Measurements from ENCODE around the gene SIGLEC15. TPM values are rescaled to one million over a fixed set of nuclear protein-coding genes. Genes with fewer than 3 reads are reported as not detected.
A peak's percentile ranks its signal among the peaks of the same experiment; 100 is the strongest.

Gene SIGLEC15
- polyA plus RNA-seq, 4 donors: 0.90 to 8.6 (median 1.8) TPM

DNA sequence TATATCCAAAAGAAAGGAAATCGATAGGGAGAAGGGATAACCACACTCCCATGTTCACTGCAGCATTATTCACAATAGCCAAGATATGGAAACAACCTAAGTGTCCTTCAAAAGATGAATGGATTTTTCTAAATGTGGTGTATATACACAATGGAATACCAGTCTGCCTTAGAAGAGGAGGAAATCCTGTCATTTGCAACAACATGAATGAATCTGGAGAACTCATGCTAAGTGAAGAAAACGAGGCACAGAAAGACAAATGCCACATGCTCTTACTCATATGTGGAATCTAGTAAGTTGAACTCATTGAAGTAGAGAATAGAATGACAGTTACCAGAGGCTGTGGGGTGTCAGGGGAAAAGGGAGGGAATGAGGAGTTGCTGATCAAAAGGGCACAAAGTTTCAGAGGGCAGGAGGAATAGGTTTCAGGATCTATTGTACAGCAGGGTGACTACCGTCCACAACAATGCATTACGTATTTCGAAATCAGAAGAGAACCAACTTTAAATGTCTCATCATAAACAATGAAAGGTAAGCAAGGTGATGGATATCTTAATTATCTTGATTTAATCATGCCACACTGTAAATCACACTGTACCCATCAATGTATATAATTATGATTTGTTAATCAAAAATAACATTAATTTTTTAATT lies 46.1 kb downstream of the SIGLEC15 start:
- no peak overlapping the region for H3K4me3 ChIP-seq (ENCODE audit: low read depth in 1 of 3, low read length in 3 of 3)
- no peak overlapping the region for H3K27ac ChIP-seq (ENCODE audit: low read depth in 1 of 3, low read length in 2 of 3)
- no peaks in the 10 kb centered on the region for H3K9me3 ChIP-seq (ENCODE audit: control insufficient read depth in 2 of 2, insufficient read depth in 1 of 2, low read depth in 1 of 2, low read length in 1 of 2)
- DNase-seq (no peak), FAIRE-seq (no peak)
- WGBS, 3 donors: 84 to 90% (median 87%) methylated on average over 5 of the region's 5 CpGs
- H3K36me3 ChIP-seq (ENCODE audit: control insufficient read depth in 3 of 3, insufficient read depth in 2 of 3, low read depth in 1 of 3, low read length in 3 of 3): peaks cover 2 to 32% (median 15%) of the 10 kb centered on the region in 3 donors
- H3K27me3 ChIP-seq (ENCODE audit: control insufficient read depth in 3 of 3, insufficient read depth in 3 of 3, low read length in 3 of 3): no peaks in the 10 kb centered on the region
- H3K4me1 ChIP-seq (ENCODE audit: control insufficient read depth in 3 of 3, insufficient read depth in 2 of 3, low read depth in 1 of 3, low read length in 2 of 3): no peaks in the 10 kb centered on the region

DNA sequence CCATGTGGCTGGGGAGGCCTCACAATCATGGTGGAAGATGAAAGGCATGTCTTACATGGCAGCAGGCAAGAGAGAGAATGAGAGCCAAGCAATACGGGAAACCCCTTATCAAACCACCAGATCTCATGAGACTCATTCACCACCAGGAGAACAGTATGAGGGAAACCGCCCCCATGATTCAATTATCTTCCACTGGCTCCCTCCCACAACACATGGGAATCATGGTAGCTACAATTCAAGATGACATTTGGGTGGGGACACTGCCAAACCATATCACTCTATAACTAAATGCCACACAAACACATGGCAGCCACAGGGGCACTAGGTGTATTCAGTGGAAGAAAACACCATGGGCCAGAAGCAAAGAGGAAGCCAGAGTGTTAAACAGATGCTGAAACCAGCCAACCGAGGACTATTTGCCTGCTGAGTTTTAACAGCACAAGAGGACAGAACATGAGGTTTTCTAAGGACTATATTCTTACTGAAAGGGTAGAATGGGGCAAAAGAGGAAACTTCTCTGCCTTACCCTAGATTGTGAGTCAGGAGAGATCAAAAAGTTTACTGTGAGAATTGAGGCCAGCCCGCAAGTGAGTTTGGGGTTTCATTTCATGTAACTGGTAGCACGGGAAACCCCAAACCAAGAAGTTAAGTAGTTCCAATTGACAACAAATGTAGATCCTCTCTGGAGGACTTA lies 49.2 kb downstream of the SIGLEC15 start:
- DNase-seq (peak in 1 of 2 donors; percentile 42), FAIRE-seq (no peak)
- Histone ChIP-seq H3K36me3 (ENCODE audit: control insufficient read depth in 3 of 3, insufficient read depth in 2 of 3, low read depth in 1 of 3, low read length in 3 of 3) (peaks cover 2 to 29% (median 10%) of the 10 kb centered on the region in 3 donors), H3K4me1 (ENCODE audit: control insufficient read depth in 3 of 3, insufficient read depth in 2 of 3, low read depth in 1 of 3, low read length in 2 of 3) (no peaks in the 10 kb centered on the region), H3K4me3 (ENCODE audit: low read depth in 1 of 3, low read length in 3 of 3) (no peak overlapping the region), H3K27ac (ENCODE audit: low read depth in 1 of 3, low read length in 2 of 3) (peak overlapping the region in 1 of 3 donors; percentile 12), H3K9me3 (ENCODE audit: control insufficient read depth in 2 of 2, insufficient read depth in 1 of 2, low read depth in 1 of 2, low read length in 1 of 2) (no peaks in the 10 kb centered on the region), H3K27me3 (ENCODE audit: control insufficient read depth in 3 of 3, insufficient read depth in 3 of 3, low read length in 3 of 3) (no peaks in the 10 kb centered on the region)
- 70 to 85% (median 75%) methylated on average over 5 of the region's 5 CpGs for WGBS, 3 donors

DNA sequence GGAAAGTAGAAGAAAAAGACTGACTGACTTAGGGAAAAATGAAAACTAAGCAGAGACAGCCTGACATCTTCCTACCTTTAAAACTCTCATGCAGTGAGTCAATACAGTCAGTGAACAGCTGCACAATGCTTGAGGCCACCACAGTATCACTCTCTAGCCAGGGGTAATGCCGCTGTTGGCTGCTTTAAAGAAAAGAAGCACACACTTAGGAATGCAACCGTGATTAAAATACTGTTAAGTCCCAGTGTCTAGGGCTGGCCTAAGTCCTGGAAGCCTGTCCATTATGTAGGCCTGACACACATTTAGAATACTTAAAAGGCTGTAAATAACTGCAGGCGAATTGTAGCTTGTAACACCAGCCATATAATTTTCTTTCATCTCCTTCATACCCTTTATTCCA lies 50.7 kb downstream of the SIGLEC15 start:
- Histone ChIP-seq H3K27ac (ENCODE audit: low read depth in 1 of 3, low read length in 2 of 3) (no peak overlapping the region), H3K9me3 (ENCODE audit: control insufficient read depth in 2 of 2, insufficient read depth in 1 of 2, low read depth in 1 of 2, low read length in 1 of 2) (no peaks in the 10 kb centered on the region), H3K4me1 (ENCODE audit: control insufficient read depth in 3 of 3, insufficient read depth in 2 of 3, low read depth in 1 of 3, low read length in 2 of 3) (no peaks in the 10 kb centered on the region), H3K27me3 (ENCODE audit: control insufficient read depth in 3 of 3, insufficient read depth in 3 of 3, low read length in 3 of 3) (no peaks in the 10 kb centered on the region), H3K36me3 (ENCODE audit: control insufficient read depth in 3 of 3, insufficient read depth in 2 of 3, low read depth in 1 of 3, low read length in 3 of 3) (peaks cover 2 to 35% (median 7%) of the 10 kb centered on the region in 3 donors), H3K4me3 (ENCODE audit: low read depth in 1 of 3, low read length in 3 of 3) (no peak overlapping the region)
- FAIRE-seq (no peak), DNase-seq (no peak)
- 94 to 96% (median 95%) methylated on average over 3 of the region's 3 CpGs for WGBS, 3 donors

DNA sequence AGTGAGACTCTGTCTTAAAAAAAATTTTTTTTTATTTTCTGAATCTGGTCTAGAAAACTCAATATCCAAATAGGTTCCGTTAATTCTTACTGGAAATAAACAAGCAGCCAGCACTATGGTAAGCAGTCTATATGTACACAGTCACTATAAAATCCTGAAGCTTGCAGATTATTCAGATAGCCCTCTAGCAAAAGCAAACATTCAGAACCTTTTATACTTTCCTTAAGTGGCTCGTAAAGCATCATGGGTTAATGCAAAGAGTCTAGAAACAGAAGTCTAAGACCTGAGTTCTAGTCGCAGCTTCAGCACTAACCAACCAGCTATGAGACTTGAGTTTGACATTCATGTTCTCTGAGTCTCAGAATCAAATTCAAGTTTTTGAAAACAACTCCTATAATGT lies 51.9 kb downstream of the SIGLEC15 start:
- no peak overlapping the region for H3K27ac ChIP-seq (ENCODE audit: low read depth in 1 of 3, low read length in 2 of 3)
- no peaks in the 10 kb centered on the region for H3K27me3 ChIP-seq (ENCODE audit: control insufficient read depth in 3 of 3, insufficient read depth in 3 of 3, low read length in 3 of 3)
- no peak for FAIRE-seq
- WGBS, 3 donors: 92 to 96% (median 95%) methylated on average over 3 of the region's 3 CpGs
- H3K9me3 ChIP-seq (ENCODE audit: control insufficient read depth in 2 of 2, insufficient read depth in 1 of 2, low read depth in 1 of 2, low read length in 1 of 2): no peaks in the 10 kb centered on the region
- DNase-seq: no peak
- no peaks in the 10 kb centered on the region for H3K4me1 ChIP-seq (ENCODE audit: control insufficient read depth in 3 of 3, insufficient read depth in 2 of 3, low read depth in 1 of 3, low read length in 2 of 3)
- H3K4me3 ChIP-seq (ENCODE audit: low read depth in 1 of 3, low read length in 3 of 3): no peak overlapping the region
- peaks cover 2 to 34% (median 8%) of the 10 kb centered on the region in 3 donors for H3K36me3 ChIP-seq (ENCODE audit: control insufficient read depth in 3 of 3, insufficient read depth in 2 of 3, low read depth in 1 of 3, low read length in 3 of 3)

DNA sequence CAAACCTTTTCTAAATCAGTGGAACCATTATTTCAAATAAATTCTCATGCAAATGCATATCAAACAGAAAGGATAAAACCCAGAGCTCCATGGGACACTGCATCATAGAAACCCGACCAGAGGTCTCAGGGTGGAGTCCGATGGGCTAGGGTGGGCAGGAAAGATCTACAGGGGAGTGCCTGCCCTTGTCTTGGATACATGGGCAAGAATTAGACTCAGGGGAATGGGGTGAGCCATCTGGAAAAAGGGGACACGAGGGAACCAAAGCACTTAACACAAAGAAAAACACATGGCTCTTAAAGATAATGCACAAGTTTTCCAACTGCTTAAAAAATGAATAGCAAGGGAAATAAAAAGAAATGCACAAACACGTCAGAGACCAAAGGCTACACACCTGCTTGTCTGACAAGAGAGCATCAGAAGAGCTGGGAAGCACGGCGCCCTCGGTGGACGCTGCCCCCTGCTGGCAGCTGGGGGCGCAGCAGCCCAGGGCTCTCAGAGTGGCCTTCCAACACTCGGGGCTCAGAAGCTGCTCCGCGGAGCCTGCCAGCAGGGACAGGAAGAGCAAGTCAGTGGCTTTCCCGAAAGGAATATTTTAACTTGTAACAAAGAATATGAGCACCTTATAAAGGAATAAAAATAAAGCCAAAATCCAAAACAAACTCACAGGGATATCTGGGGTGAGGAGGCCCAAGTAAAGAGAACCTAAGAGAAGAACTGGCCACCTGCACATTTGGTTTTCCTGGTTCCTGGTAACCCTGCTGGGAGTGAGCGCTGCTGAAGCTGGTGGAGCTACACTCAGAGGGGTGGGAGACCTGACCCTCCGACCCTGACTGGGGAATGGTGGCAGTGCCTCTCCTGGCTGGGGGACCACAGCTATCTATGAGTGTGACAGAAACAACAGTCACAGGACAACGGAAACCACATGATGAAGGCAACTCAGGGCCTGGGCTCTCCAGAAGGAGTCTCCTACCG lies 54.5 kb downstream of the SIGLEC15 start:
- Histone ChIP-seq H3K27me3 (ENCODE audit: control insufficient read depth in 3 of 3, insufficient read depth in 3 of 3, low read length in 3 of 3) (no peaks in the 10 kb centered on the region), H3K9me3 (ENCODE audit: control insufficient read depth in 2 of 2, insufficient read depth in 1 of 2, low read depth in 1 of 2, low read length in 1 of 2) (no peaks in the 10 kb centered on the region), H3K4me3 (ENCODE audit: low read depth in 1 of 3, low read length in 3 of 3) (no peak overlapping the region), H3K4me1 (ENCODE audit: control insufficient read depth in 3 of 3, insufficient read depth in 2 of 3, low read depth in 1 of 3, low read length in 2 of 3) (no peaks in the 10 kb centered on the region), H3K36me3 (ENCODE audit: control insufficient read depth in 3 of 3, insufficient read depth in 2 of 3, low read depth in 1 of 3, low read length in 3 of 3) (peaks cover 4 to 40% (median 4%) of the 10 kb centered on the region in 3 donors), H3K27ac (ENCODE audit: low read depth in 1 of 3, low read length in 2 of 3) (no peak overlapping the region)
- FAIRE-seq (no peak), DNase-seq (peak; percentile 70 to 86)
- 31 to 36% (median 36%) methylated on average over 17 of the region's 17 CpGs for WGBS, 3 donors

DNA sequence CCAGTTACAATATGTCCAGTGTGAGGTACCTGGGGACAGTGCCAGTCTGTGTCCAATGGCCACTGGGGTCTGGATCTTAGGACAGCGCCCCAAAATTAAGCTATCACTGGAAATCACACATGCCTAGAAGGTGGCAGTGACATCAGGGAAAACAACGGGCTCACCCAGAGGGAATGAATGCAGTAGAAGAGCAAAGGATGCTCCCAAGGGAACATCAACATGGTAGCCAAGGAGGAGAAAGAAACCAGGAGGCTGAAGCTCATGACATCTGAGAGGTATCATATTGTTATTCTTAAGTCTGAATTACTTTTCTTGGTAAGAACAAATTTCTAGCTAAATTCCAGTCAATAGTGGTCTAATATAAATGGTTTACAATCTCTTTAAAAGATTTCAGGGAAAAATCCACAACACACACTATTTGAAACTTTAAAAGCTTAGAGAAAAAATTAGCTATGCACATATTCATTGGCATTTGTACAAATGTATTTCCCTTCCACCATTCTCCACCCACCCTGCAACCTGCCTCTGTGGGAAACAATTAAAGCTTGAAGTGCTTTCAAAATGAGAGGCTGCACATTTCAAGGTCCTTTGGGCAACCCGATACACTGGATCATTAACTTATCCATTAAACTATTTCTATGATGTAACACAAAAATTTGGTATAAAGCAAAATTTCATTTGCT lies 55.5 kb downstream of the SIGLEC15 start:
- H3K36me3 ChIP-seq (ENCODE audit: control insufficient read depth in 3 of 3, insufficient read depth in 2 of 3, low read depth in 1 of 3, low read length in 3 of 3): peaks cover 4 to 36% (median 4%) of the 10 kb centered on the region in 3 donors

DNA sequence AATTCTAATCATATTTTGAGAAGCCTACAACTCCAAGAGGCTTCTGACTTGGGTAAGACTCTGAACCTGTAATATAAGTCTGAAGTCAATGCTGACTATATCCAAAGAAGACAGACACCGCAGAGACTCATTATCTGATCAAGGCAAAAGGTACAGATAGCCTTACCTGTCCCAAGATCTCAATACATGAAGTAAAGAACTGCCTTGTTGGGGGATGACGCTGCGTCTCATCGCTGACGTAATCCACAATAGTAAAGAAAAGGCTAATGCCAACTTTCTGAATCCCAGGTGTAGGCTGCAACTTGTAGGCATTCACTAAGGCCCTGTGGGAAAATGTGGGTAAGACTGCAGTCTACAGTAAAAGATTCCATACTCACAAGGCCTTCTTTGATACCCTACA lies 62.1 kb downstream of the SIGLEC15 start:
- FAIRE-seq: no peak
- Histone ChIP-seq H3K4me1 (ENCODE audit: control insufficient read depth in 3 of 3, insufficient read depth in 2 of 3, low read depth in 1 of 3, low read length in 2 of 3) (no peaks in the 10 kb centered on the region), H3K4me3 (ENCODE audit: low read depth in 1 of 3, low read length in 3 of 3) (no peak overlapping the region), H3K27me3 (ENCODE audit: control insufficient read depth in 3 of 3, insufficient read depth in 3 of 3, low read length in 3 of 3) (no peaks in the 10 kb centered on the region), H3K9me3 (ENCODE audit: control insufficient read depth in 2 of 2, insufficient read depth in 1 of 2, low read depth in 1 of 2, low read length in 1 of 2) (no peaks in the 10 kb centered on the region), H3K27ac (ENCODE audit: low read depth in 1 of 3, low read length in 2 of 3) (no peak overlapping the region), H3K36me3 (ENCODE audit: control insufficient read depth in 3 of 3, insufficient read depth in 2 of 3, low read depth in 1 of 3, low read length in 3 of 3) (peaks cover 6 to 28% (median 11%) of the 10 kb centered on the region in 3 donors)
- WGBS, 3 donors: 97 to 100% (median 99%) methylated on average over 5 of the region's 5 CpGs
- no peak for DNase-seq

More for the DNA sequence above, 55.5 kb downstream of the SIGLEC15 start:
- no peak for DNase-seq
- no peaks in the 10 kb centered on the region for H3K9me3 ChIP-seq (ENCODE audit: control insufficient read depth in 2 of 2, insufficient read depth in 1 of 2, low read depth in 1 of 2, low read length in 1 of 2)
- no peak for FAIRE-seq
- H3K27me3 ChIP-seq (ENCODE audit: control insufficient read depth in 3 of 3, insufficient read depth in 3 of 3, low read length in 3 of 3): no peaks in the 10 kb centered on the region
- no peak overlapping the region for H3K4me3 ChIP-seq (ENCODE audit: low read depth in 1 of 3, low read length in 3 of 3)
- WGBS, 3 donors: 92 to 95% (median 95%) methylated on average over 3 of the region's 3 CpGs
- H3K4me1 ChIP-seq (ENCODE audit: control insufficient read depth in 3 of 3, insufficient read depth in 2 of 3, low read depth in 1 of 3, low read length in 2 of 3): no peaks in the 10 kb centered on the region
- no peak overlapping the region for H3K27ac ChIP-seq (ENCODE audit: low read depth in 1 of 3, low read length in 2 of 3)
